Pancreas (tissue), 10 donors: Measurements from ENCODE around the gene ECE1. TPM values are rescaled to one million over a fixed set of nuclear protein-coding genes. Genes with fewer than 3 reads are reported as not detected.

Experiments
- ATAC-seq, 4 donors: fragments of 200-7000 bp; cut with Tn5 transposase; one replicate each; pipeline versions ENCODE4 v1.8.0 to v1.9.1; 2020; ENCODE audit warnings: mild to moderate bottlenecking in 4 of 4, moderate library complexity in 4 of 4
- DNase-seq, 6 donors: peaks; one replicate each; pipeline ENCODE4 v3.0.0-alpha.2; 2020
- FAIRE-seq: peaks from 2 replicates; lab custom pipeline; 2012; peaks lifted over from hg19 to GRCh38; lab: Jason Lieb, UNC
- H3K27ac ChIP-seq, 4 donors: fragments of 200-600 bp; sonication (generic); 1 replicate in 3 of 4; 2 replicates in 1 of 4; pipeline versions ENCODE4 v1.5.0 to v1.8.0; 2020
- H3K27me3 ChIP-seq, 4 donors: fragments of 200-600 bp; one replicate each; pipeline ENCODE4 v1.8.0; 2021
- H3K36me3 ChIP-seq, 3 donors: fragments of 200-600 bp; sonication (generic) in 1 of 3; one replicate each; pipeline versions ENCODE4 v1.5.0 to v1.8.0; 2020 to 2021
- H3K4me1 ChIP-seq, 3 donors: fragments of 200-600 bp; one replicate each; pipeline ENCODE4 v1.8.0; 2021
- H3K4me3 ChIP-seq, 4 donors: fragments of 200-600 bp; sonication (generic) in 2 of 4; one replicate each; pipeline versions ENCODE4 v1.5.0 to v1.8.0; 2020 to 2021
- H3K9me3 ChIP-seq, 4 donors: fragments of 200-600 bp; one replicate each; pipeline ENCODE4 v1.8.0; 2021
- CTCF ChIP-seq, 4 donors: fragments of 200-600 bp; sonication (generic) in 3 of 4; IDR thresholded peaks; one replicate each; pipeline versions ENCODE4 v1.5.0 to v1.8.0; 2021; ENCODE audit warnings: antibody characterized with exemption in 4 of 4
- WGBS, 2 donors: extraction: QIAGEN DNeasy Blood & Tissue Kit; methylation state at CpG; one replicate each; pipeline ENCODE4 v1.1.7; 2013; 5-methylcytosine and 5-hydroxymethylcytosine counted together
- intact Hi-C, 3 donors: fragments of 100-400 bp; cut with DNase I; formaldehyde crosslinking; loops; one replicate each; pipeline versions ENCODE4 v1.11.1 to v1.14.2; 2022
- polyA plus RNA-seq, 2 donors: library from polyadenylated mRNA; stranded (reverse); fragments of 200-250 nt; gene quantifications; one replicate each; pipeline ENCODE4 v1.2.3, GENCODE V29; 2013
- total RNA-seq, 6 donors: library from RNA; stranded (reverse); fragmentation: NEBNext Ultra II Directional in 4 of 6; extraction: Animal tissue kit (Norgen Biotek cat#: 25700) in 4 of 6; gene quantifications; one replicate each; pipeline versions ENCODE4 v1.2.1 to v1.2.4, GENCODE V29; 2021 to 2023
- donor health status: healthy with polysubstance abuse.
- donor health status: DM: no; HTN: no; CAD: no; lungs with moderate emphysema.
- donor health status: DM: no; HTN: no; CAD: no.
- donor health status: control.
- donor health status: control.
- donor health status: Bipolar disorder and iron deficiency.
- donor health status: DM: yes; HTN: yes; CAD: no.
- donor health status: DM: no; HTN: no; CAD: no.
- donor health status: DM: no; HTN: no; CAD: no.
- donor health status: DM: yes; HTN: yes; CAD: no.

Gene ECE1
- total and polyA plus RNA-seq, 8 donors = 38.1 to 141 (median 85.8) TPM

DNA sequence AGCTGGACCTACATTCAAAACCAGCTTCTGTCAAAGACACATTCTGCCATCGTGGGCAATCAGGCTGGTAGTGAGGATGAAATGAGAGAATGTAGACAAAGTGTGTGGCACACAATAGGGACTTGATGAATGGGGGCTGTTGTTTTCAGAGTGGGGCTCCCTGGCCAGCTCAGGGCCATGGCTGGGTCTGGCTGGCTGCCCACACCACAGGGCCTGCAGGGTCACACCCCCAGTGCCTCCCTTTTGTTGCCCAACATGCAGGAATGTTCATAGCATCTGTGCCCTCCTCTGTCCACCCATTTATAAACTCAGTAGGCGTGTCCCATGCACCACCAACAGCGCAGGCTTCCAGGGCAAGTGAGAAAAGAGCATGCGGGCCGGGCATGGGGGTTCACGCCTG is 20.8 kb upstream of the ECE1 start:
- no peak overlapping the region for H3K4me3 ChIP-seq
- H3K9me3 ChIP-seq = no peaks in the 10 kb centered on the region
- H3K4me1 ChIP-seq = peaks cover 25 to 31% (median 28%) of the 10 kb centered on the region in 3 donors
- FAIRE-seq = no peak
- no peak overlapping the region for H3K27ac ChIP-seq
- no peaks in the 10 kb centered on the region for H3K36me3 ChIP-seq
- 88 to 90% methylated on average over 6 of the region's 6 CpGs for WGBS, 2 donors
- no peaks in the 10 kb centered on the region for H3K27me3 ChIP-seq
- DNase-seq = peak in 1 of 6 donors; percentile 39
- TF ChIP-seq CTCF (IDR thresholded peaks at IDR 0.05) = no peak
- intact Hi-C loops = no loop called here
- no peak for ATAC-seq

- H3K27ac ChIP-seq = no peak overlapping the region
Measured at GRCh38 chr1:21308847-21309652, 18.8 kb upstream of the ECE1 start.

GRCh38 chr1:21308330-21308729 is 18.1 kb upstream of the ECE1 start:
- WGBS, 2 donors = 36 to 59% methylated on average over 5 of the region's 5 CpGs
- H3K4me1 ChIP-seq = peaks cover 20 to 24% (median 20%) of the 10 kb centered on the region in 3 donors
- DNase-seq = no peak
- H3K9me3 ChIP-seq = no peaks in the 10 kb centered on the region
- no peak for TF ChIP-seq CTCF (IDR thresholded peaks at IDR 0.05)
- ATAC-seq = no peak
- no peak overlapping the region for H3K27ac ChIP-seq
- no peak for FAIRE-seq
- no peaks in the 10 kb centered on the region for H3K36me3 ChIP-seq
- intact Hi-C loops = no loop called here
- no peak overlapping the region for H3K4me3 ChIP-seq
- H3K27me3 ChIP-seq = no peaks in the 10 kb centered on the region

More at GRCh38 chr1:21308847-21309652, 18.8 kb upstream of the ECE1 start:
- Histone ChIP-seq H3K27me3 (no peaks in the 10 kb centered on the region), H3K4me1 (peaks cover 23 to 25% (median 23%) of the 10 kb centered on the region in 3 donors), H3K4me3 (no peak overlapping the region), H3K9me3 (no peaks in the 10 kb centered on the region), H3K36me3 (no peaks in the 10 kb centered on the region)
- intact Hi-C loops = no loop called here
- DNase-seq = peak in 2 of 6 donors; percentile 49 to 71
- 37 to 39% methylated on average over 9 of the region's 9 CpGs for whole genome bisulfite sequencing, 2 donors
- no peak for FAIRE-seq
- no peak for TF ChIP-seq CTCF (IDR thresholded peaks at IDR 0.05)
- peak in 3 of 4 donors; percentile 19 to 42 (median 27) for ATAC-seq

DNA sequence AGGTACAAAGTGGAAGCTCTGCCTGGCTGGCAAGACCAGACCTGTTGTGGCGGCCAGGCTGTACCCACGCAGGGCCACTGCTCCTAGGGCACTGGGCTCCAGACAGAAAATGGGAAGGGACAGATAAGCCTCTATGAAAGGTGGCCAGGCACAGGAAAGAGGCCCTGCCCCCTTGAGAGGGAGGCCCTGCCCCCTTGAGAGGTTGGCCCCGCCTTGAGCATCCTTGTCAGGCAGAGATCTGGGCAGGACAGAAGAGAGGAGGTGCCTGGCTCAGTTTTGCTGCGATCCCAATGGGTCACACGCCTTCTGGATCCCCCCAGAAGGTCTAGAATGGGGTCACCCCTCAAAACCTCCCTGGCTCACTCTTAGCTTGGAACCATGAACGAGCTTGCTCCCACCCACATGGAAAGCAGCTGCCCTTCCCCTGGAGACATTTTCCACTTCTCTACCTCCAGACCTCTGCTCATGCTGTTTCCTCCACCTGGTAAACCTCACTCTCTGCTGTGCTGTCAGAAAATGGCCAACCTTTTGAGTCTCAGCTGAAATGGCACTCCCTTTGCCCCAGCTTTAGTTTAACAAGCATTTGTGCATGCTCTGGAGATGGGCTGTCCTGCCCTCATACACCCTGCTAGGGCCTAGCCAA is 17.5 kb upstream of the ECE1 start:
- Histone ChIP-seq H3K36me3 (no peaks in the 10 kb centered on the region), H3K4me3 (no peak overlapping the region), H3K27ac (no peak overlapping the region), H3K4me1 (peaks cover 18 to 25% (median 20%) of the 10 kb centered on the region in 3 donors), H3K27me3 (no peaks in the 10 kb centered on the region), H3K9me3 (no peaks in the 10 kb centered on the region)
- DNase-seq (peak in 1 of 6 donors; percentile 31), FAIRE-seq (no peak), ATAC-seq (peak in 1 of 4 donors; percentile 9)
- WGBS, 2 donors = 77 to 84% methylated on average over 6 of the region's 6 CpGs
- intact Hi-C loops = no loop called here
- no peak for TF ChIP-seq CTCF (IDR thresholded peaks at IDR 0.05)
